ENCODE data around the gene PEAK3. TPM values are rescaled to one million over a fixed set of nuclear protein-coding genes. Genes with fewer than 3 reads are reported as not detected.

Gene PEAK3, protein sequence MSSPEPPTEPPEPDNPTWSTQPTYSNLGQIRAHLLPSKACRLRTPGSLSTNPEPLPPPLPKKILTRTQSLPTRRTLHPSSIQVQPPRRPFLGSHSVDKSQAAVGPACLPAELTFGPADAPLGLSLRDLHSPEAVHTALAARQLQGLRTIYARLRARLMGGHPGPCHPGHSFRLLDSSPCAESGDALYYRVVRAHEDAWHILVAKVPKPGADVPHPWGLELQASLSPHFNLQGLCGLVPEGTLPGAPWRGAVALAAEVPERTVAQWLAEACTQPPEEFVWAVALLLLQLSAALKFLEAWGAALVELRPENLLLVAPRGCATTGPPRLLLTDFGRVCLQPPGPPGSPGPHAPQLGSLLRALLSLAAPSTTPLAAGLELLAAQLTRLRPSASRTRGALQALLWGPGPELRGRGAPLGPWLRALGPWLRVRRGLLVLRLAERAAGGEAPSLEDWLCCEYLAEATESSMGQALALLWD
- total RNA-seq (ENCODE audit: unreplicated experiment) = not detected
- long read RNA-seq = 0 reads

GRCh38 chr19:2282062-2282861 lies at the start of gene PEAK3:
Gene PEAK3, minus strand, starts transcription at chr19:2282175. Its CDS starts 1,244 bp downstream, at chr19:2280931.
- Mint-ChIP-seq H3K9me3 (ENCODE audit: unreplicated experiment) (peaks cover 4% of the 10 kb centered on the region), H3K4me1 (ENCODE audit: low read depth, unreplicated experiment) (no peaks in the 10 kb centered on the region)

GRCh38 chr19:2330632-2331284 lies 48.8 kb upstream of the PEAK3 start:
- no peak for DNase-seq
- TF ChIP-seq CTCF (IDR thresholded peaks at IDR 0.05; ENCODE audit: partially characterized antibody, unreplicated experiment) = no peak
- Mint-ChIP-seq H3K27ac (ENCODE audit: unreplicated experiment) (peak overlapping the region; percentile 94), H3K4me3 (ENCODE audit: unreplicated experiment) (peak overlapping the region; percentile 68), H3K9me3 (ENCODE audit: unreplicated experiment) (peaks cover 49% of the 10 kb centered on the region), H3K4me1 (ENCODE audit: low read depth, unreplicated experiment) (peaks cover 32% of the 10 kb centered on the region), H3K27me3 (ENCODE audit: unreplicated experiment) (peaks cover 37% of the 10 kb centered on the region), H3K36me3 (ENCODE audit: unreplicated experiment) (peaks cover 1% of the 10 kb centered on the region)

More at GRCh38 chr19:2282062-2282861, at the start of gene PEAK3:
- DNase-seq = peak; percentile 53
- TF ChIP-seq CTCF (IDR thresholded peaks at IDR 0.05; ENCODE audit: partially characterized antibody, unreplicated experiment) = no peak
- Mint-ChIP-seq H3K27ac (ENCODE audit: unreplicated experiment) (no peak within 1 kb of the TSS), H3K36me3 (ENCODE audit: unreplicated experiment) (no peaks in the 10 kb centered on the region), H3K4me3 (ENCODE audit: unreplicated experiment) (no peak within 1 kb of the TSS), H3K27me3 (ENCODE audit: unreplicated experiment) (peaks cover 8% of the 10 kb centered on the region)

DNA sequence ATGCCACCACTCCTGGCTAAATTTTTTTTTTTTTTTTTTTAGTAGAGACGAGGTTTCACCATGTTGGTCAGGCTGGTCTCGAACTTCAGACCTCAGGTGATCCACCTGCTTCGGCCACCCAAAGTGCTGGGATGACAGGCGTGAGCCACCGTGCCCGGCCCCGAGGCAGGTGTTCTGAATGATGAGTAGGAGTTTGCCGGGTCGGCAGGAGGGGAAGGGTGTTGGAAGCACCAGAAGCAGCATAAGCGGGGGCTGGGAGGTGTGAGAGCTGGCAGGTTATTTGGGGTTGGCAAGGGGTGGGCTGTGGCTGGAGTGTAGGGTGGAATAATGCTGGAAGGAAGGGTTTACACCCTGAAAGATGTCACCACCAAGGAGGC lies 48.3 kb upstream of the PEAK3 start:
- no peaks in the 10 kb centered on the region for H3K36me3 Mint-ChIP-seq (ENCODE audit: unreplicated experiment)
- H3K27ac Mint-ChIP-seq (ENCODE audit: unreplicated experiment) = peak overlapping the region; percentile 23
- peaks cover 35% of the 10 kb centered on the region for H3K4me1 Mint-ChIP-seq (ENCODE audit: low read depth, unreplicated experiment)
- no peak for TF ChIP-seq CTCF (IDR thresholded peaks at IDR 0.05; ENCODE audit: partially characterized antibody, unreplicated experiment)
- DNase-seq = no peak
- peak overlapping the region; percentile 68 for H3K4me3 Mint-ChIP-seq (ENCODE audit: unreplicated experiment)
- H3K27me3 Mint-ChIP-seq (ENCODE audit: unreplicated experiment) = peaks cover 38% of the 10 kb centered on the region
- H3K9me3 Mint-ChIP-seq (ENCODE audit: unreplicated experiment) = peaks cover 51% of the 10 kb centered on the region

- Mint-ChIP-seq H3K27ac (ENCODE audit: unreplicated experiment) (peak overlapping the region; percentile 96), H3K36me3 (ENCODE audit: unreplicated experiment) (no peaks in the 10 kb centered on the region), H3K4me3 (ENCODE audit: unreplicated experiment) (peak overlapping the region; percentile 97), H3K4me1 (ENCODE audit: low read depth, unreplicated experiment) (peaks cover 40% of the 10 kb centered on the region), H3K9me3 (ENCODE audit: unreplicated experiment) (peaks cover 53% of the 10 kb centered on the region), H3K27me3 (ENCODE audit: unreplicated experiment) (peaks cover 38% of the 10 kb centered on the region)
- DNase-seq = no peak
- TF ChIP-seq CTCF (IDR thresholded peaks at IDR 0.05; ENCODE audit: partially characterized antibody, unreplicated experiment) = no peak
These were observed 47.5 kb upstream of the PEAK3 start for GRCh38 chr19:2329501-2329916.
